ENCODE measurements around the gene WDR1.

Gene WDR1

DNA sequence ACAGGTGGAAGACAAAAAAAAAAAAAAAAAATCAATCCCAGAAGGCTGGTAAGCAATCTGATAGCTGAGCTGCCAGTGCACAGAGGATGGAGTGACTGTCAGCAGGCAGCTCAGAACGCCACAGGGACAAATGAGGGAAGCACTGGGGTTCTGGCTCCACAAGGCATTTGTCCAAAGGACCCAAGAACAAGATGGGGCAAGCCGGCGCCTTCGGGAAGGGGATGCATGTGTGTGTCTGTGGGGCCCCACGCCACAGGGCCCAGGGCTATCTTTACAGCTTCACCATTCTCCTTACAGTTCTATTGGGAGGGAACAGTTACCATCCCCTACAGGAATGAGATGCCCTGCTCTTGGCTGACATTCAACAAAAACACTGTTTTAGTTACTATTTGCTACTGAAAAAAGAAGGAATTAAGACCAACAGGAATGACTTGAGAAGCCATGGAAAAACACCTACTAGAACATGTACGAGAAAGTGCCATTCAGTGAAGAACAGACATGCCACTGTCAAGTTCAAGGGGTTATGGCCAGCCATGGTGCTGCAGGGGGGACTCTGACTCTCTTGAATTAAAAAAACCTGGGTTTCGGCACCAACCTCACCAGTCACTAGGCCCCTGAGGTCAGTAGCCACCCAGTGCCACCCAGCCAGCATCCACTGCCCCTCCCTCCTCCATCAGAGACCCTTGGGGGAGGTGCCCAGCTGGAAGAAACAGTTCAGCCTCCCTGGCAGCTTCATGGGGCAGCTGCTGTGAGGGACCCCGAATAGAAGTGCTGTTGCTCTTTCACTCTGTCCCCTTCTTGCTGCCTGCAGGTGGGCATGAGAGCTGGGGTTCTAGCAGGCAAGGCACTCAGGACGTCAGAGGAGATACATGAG, 18.5 kb downstream of the WDR1 start:
- DNase-seq = no peak

- no peak for DNase-seq
These were observed 19.6 kb downstream of the WDR1 start for GRCh38 chr4:10096978-10097335.

DNA sequence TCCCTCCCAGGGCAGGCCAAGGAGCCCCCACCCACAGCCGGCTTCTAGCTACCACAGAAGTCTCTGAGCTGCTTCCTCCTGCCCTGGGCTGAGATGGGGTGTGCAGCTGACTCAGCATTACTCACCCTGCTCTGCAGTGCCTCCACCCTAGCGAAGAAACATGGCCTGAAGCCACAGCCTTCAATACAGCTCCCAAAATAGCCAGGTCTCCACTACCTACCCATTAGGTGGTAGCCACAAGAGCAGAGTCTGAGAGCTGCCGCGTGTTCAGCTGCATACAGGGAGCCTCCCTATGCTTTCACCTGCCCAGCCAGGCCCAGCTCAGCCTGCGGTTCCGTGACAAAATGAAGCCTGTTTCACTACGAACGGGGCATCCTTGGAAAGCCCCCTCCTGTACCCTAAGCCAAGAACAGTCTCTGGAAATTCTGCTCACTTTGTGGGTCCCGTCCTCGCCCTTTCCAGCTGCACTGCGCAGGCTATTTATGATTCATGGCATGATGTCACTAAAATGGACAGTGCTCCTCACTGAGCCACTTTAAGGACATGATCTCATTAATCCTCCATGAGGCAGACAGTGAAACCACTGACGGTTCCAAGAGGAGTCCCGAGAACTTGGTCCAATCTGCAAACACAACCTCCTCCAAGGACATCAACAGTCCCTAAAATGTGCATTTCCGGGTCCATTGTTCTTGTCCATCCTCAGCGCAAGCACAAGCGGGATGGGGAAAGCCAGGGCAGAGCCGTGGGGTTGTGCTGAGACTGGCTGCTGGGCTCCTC, 20.2 kb downstream of the WDR1 start:
- peak; percentile 20 for DNase-seq

- no peak for DNase-seq
These were observed 21.2 kb downstream of the WDR1 start for GRCh38 chr4:10095296-10095991.

DNA sequence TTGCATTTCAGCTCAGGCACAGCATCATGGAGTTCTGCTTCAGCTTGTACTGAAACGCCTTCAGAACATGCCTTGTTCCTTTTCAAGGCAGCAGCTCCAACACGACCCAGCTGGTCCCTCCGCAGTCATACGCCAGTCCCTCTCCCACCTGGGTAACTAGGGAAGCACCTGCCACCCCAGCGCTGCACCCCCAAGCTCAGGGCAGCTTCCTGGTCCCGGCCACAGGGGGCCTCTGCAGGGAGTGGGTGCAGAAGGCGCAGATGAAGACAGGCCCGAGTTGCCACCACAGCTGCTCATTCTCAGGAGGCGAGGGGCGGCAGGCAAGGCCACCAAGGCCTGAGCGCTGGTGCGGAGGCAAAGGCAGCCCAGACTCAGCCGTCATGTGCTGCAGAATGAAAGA, 21.8 kb downstream of the WDR1 start:
- DNase-seq = no peak

GRCh38 chr4:10093801-10094552, 22.6 kb downstream of the WDR1 start:
- no peak for DNase-seq

GRCh38 chr4:10093271-10093621, 23.4 kb downstream of the WDR1 start:
- DNase-seq = no peak

DNA sequence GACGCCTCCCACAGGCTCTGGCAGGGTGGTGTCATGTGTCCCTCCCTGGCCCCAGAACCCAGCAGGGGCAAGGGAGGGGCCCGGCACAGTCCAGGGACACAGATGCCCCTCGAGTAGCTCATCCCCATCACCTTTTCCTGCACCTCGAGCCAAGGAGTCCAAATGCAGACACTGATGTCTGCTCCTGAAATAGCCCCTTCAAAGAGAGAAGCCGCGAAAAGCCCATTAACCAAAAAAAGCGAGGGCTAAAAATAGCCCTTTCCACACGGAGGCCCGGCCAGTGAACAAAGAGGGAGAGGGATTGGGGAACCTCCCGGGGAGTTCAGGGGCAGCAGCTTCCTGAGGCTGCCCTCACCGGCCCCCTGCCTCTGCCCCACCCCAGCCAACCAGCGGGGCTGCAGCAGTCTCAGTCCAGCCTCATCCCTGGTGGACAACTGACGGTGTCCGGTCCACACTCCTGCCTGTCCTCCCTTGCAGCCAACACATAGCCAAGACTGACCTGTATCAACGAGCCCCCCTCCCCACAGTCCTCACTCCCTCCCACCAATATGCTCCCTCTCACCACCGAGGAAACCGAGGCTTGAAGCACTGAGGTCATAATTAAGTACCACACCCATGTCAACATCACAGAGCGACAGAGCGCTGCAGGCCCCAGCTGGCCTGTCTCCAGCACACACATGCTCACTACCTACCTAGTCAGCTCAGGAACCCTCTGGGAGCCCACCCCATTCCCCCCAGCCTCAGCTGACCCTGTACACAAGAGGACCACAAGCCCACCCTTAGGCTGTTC, 23.9 kb downstream of the WDR1 start:
- no peak for DNase-seq

DNA sequence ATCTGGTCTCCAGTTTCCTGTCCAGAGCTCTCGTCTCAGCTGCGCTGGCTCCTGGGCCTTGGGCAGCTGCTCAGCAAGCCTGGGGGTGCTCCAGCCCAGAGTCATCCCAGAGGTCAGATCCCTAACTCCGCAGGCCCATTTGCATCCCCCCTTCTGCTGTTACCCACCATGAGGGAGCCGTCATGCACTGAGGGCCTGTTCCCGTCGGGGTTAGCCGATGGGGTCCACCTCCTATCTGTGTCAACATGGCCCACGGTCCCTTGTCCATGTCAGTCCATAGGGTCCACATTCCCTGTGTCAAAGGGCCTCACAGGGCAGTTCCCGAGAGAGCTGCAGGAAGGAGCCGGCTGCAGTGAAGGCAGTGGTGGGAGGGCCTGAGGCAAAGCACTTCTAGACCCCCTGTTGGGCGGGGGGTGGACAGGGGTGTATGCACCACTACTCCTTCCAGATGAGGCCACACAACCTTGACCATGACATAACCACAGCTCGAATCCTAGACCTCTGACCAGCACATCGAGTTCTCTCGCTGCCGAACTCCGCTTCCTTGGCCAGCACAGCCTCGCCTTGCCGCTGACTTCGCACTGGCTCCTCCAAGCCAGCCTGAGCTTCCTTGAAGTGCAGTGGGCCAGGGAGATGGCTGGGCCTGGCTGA, 24.9 kb downstream of the WDR1 start:
- DNase-seq = no peak

DNA sequence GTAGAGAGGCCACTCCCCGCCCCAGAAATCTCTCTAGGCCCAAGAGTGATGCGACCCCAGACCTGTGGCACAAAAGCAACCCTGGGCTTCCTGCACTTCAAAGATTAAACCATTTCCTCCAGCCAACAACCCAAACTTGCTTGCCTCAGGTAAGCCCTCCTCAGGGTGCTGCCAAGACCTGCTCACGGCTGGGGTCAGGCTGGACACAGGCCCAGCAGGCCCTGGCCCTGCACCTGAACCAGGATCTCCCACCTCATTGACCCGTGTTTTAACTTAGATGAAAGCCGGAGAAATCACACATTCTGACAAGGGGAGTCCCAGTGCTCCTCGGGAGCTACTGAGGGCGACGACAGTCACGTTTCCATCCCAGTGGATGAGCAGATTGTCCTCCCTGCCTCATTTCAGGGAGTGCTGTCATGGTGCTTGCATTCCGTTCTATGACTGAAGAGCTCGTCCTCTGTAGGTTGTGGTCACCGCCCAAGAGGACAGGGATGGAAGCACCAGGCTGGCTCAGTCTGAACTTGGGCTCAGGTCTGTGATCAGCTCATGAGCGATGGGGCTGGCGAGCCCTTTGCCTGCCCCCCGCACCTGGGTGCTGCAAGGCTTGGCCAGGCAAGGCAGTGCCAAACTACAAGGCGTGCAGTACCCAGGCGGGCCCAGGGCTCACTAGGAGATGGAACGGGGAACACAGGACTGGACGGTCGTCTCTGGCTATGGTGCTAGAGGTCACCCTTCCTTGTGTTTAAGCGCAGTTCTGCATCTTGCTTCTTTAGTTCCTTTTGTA, 25.9 kb downstream of the WDR1 start:
- no peak for DNase-seq

GRCh38 chr4:10089346-10089745, 27.3 kb downstream of the WDR1 start:
- DNase-seq = no peak

DNA sequence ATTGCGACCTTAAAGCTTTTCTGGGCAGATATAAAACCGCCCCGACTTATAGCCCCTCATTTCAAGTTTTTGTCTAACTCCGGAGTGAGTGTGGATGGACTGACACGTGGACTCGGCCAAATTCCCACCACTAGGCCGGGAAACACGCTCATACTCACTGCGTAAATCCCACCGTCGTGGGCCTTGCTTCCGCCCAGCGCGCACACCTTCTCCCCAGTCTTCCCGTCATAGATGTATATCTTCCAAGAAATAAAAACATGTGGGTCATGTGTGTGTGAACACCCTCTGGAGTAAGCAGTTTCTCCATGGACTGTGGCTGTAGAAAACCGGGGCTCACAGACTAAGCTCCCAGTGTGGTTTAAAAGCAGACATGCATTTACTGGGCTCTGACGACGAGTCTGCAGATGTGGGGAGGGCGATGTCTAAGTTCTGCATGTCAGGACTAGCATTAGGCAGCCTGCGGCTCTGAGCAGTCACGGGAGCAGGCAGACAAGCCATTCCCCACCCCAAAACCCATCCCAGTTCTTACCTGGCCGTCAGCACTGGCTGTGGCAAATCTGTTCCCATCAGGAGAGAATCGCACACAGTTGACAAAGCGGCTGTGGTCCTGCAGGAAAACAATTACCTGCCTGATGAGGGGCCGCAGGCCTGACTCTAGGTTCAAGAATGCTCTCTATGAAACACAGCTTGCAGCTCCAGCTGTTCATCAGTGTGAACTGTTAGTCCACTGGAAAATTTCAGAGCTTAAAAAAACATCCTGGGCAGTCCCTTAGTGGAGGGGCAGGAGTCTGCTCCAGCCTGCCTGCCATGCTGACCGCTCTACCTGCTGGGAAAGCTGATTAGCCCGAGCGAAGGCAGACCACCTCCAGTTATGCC, 28.2 kb downstream of the WDR1 start:
- no peak for DNase-seq

DNA sequence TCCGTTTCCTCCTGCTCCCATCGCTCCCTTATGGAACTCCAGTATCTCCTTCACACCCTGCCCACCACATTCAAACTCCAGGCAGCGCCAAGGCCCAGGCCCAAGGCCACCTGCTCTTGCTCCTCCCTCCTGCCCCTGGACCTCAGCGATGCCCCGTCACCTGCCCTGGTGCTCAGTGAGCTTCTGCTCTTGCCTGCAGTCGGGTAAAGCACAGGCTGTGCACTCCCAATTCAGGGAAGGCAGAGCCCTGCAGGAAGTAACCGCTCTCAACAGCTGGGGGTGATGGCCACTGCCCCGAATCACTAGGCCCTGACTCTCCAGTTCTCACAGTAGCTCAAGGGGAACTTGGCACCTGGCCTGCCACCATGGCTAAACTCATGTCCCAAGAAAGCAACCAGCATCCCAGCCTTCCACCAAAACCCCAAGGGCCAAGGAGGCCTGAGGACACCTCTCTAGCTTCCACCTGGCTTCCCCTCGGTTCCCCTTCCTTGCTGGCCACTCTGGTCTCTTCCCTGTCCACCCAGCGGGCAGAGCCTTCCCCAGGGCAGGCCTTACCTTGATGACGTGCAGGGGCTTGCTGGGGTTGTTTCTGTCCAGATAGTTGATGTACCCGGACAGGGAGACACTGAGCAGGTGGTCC, 29.3 kb downstream of the WDR1 start:
- no peak for DNase-seq

DNA sequence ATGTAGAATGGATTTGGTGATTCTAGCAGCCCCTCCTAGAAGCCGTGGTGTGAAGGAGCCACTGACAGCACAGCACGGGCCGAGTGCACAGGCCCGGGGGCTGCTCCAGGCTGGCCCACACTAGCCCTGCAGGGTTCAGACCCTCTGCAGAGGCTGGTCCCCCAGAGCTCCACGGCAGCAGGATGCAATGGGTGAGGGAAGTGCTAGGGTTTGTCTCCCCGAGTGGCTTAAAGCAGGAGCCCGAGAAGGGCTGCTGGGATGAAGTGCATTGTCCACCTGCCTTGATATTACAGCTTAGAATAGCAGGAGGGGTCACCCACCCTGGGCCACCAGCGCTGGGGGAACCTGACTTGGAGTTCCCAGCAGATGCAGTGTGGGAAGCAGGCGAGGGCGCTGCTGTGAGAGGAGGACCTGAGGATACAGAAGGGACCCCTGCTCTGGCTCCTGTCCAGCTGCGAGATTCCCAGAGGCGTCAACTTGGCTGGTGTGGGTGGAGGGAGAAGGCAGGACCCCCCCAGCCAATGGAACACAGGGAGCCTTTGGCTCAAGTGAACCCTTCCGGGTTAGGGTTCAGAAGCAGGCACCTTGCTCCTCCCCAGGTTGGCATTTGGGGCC, 30.0 kb downstream of the WDR1 start:
- no peak for DNase-seq

- no peak for DNase-seq
These were observed 30.6 kb downstream of the WDR1 start for GRCh38 chr4:10085828-10086505.

DNA sequence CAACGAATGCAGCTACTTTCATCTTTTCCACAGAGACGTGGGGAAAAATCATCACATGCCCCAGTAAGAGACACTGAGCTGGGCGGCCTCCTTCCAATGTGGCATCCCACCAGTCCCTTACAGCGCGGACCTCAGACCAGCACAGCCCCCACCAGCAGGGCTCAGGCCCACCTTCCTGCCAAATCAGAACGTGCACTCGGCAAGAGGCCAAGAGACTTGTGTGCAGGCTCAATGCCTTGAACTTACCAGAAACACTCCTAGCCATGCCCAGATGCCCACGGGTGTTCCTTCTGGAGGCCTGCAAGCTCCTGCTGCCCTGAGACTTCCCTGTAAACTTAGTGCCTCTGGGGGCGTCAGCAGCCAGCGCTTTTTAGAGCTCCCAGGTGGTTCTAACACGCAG, 31.2 kb downstream of the WDR1 start:
- DNase-seq = no peak

GRCh38 chr4:10084651-10085358, 31.8 kb downstream of the WDR1 start:
- DNase-seq = no peak
